Nephron progenitor cell (in vitro differentiated cells): ENCODE measurements around the gene MYRF.

Experiments
- DNase-seq: peaks from one replicate; pipeline ENCODE4 v3.0.0; 2021
- H3K27ac Mint-ChIP-seq: 2 replicates; pipeline ENCODE4 v1.8.0; 2021; ENCODE audit warnings: mild to moderate bottlenecking, moderate library complexity, mixed read lengths
- H3K27me3 Mint-ChIP-seq: 2 replicates; pipeline ENCODE4 v1.8.0; 2021; ENCODE audit warnings: mild to moderate bottlenecking, low read depth, mixed read lengths; ENCODE audit not compliant: poor library complexity
- H3K36me3 Mint-ChIP-seq: 2 replicates; pipeline ENCODE4 v1.8.0; 2021; ENCODE audit warnings: low read depth, mixed read lengths
- H3K4me1 Mint-ChIP-seq: 2 replicates; pipeline ENCODE4 v1.8.0; 2021; ENCODE audit warnings: mixed read lengths
- H3K4me3 Mint-ChIP-seq: 2 replicates; pipeline ENCODE4 v1.8.0; 2021; ENCODE audit warnings: mild to moderate bottlenecking, moderate library complexity, mixed read lengths
- H3K9me3 Mint-ChIP-seq: 2 replicates; pipeline ENCODE4 v1.8.0; 2021; ENCODE audit warnings: mild to moderate bottlenecking, moderate library complexity, mixed read lengths
- CTCF ChIP-seq: fragments of 200-600 bp; sonication (generic); IDR thresholded peaks from 2 replicates; pipeline ENCODE4 v1.5.0; 2021; ENCODE audit warnings: antibody characterized with exemption

MYRF gene

GRCh38 chr11:61733120-61733978 lies 19.1 kb upstream of the MYRF start:
- no peaks in the 10 kb centered on the region for H3K36me3 Mint-ChIP-seq
- H3K27ac Mint-ChIP-seq: no peak overlapping the region
- H3K27me3 Mint-ChIP-seq: peaks cover 2% of the 10 kb centered on the region
- DNase-seq: peak; percentile 86
- TF ChIP-seq CTCF: peak; percentile 99
- no peak overlapping the region for H3K4me3 Mint-ChIP-seq
- H3K4me1 Mint-ChIP-seq: peaks cover 10% of the 10 kb centered on the region
- no peaks in the 10 kb centered on the region for H3K9me3 Mint-ChIP-seq

- H3K9me3 Mint-ChIP-seq: no peaks in the 10 kb centered on the region
Measured at GRCh38 chr11:61734767-61735166, 17.7 kb upstream of the MYRF start.

GRCh38 chr11:61735391-61735790 lies 17.0 kb upstream of the MYRF start:
- Mint-ChIP-seq H3K4me1 (peaks cover 7% of the 10 kb centered on the region), H3K27me3 (peaks cover 2% of the 10 kb centered on the region), H3K27ac (no peak overlapping the region), H3K4me3 (no peak overlapping the region), H3K9me3 (no peaks in the 10 kb centered on the region), H3K36me3 (no peaks in the 10 kb centered on the region)
- TF ChIP-seq CTCF: no peak
- no peak for DNase-seq

More at GRCh38 chr11:61734767-61735166, 17.7 kb upstream of the MYRF start:
- Mint-ChIP-seq H3K4me3 (no peak overlapping the region), H3K36me3 (no peaks in the 10 kb centered on the region), H3K27me3 (peaks cover 2% of the 10 kb centered on the region), H3K4me1 (peaks cover 7% of the 10 kb centered on the region), H3K27ac (no peak overlapping the region)
- TF ChIP-seq CTCF: no peak
- no peak for DNase-seq

DNA sequence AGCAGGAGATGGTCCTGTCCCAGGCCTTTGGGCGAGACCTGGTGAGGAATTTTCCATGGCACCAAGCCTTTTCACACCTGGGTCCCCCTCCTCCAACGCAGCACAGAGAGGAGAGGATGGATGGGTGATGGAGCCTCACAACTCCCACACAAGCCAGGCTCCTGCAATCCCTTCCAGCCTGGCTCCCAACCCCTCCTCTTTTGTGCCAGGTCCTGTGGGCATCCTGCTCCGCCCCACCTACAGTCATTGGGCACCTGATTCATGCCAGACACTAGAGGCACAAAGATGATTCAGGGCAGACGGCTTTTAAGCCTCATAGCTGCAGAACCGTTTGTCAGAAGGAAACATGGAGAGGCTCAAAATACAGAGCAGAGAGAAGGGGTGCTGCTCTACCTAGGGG lies 16.1 kb upstream of the MYRF start:
- Mint-ChIP-seq H3K27ac (no peak overlapping the region), H3K36me3 (no peaks in the 10 kb centered on the region), H3K27me3 (peaks cover 2% of the 10 kb centered on the region)

DNA sequence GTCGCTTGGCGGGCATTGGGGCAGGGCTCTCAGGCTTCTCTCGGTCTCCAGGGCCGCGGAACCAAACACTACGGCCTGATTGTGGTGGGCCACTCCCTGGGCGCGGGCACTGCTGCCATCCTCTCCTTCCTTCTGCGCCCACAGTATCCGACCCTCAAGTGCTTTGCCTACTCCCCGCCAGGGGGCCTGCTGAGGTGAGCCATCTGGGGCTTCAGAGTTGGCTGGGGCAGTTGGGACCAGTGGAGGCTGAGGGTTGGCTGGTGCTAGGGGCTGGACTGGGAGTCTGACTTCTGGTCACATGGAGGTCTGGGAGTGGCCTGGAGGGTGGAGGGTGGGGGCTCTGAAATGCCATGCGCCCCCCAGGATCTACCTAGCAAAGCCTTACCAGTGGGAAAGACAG lies 15.3 kb upstream of the MYRF start:
- Mint-ChIP-seq H3K4me3 (no peak overlapping the region), H3K27me3 (peaks cover 2% of the 10 kb centered on the region), H3K9me3 (no peaks in the 10 kb centered on the region), H3K27ac (no peak overlapping the region), H3K36me3 (peaks cover 5% of the 10 kb centered on the region), H3K4me1 (peaks cover 7% of the 10 kb centered on the region)
- DNase-seq: no peak
- no peak for TF ChIP-seq CTCF

More for the DNA sequence above, 16.1 kb upstream of the MYRF start:
- no peak for TF ChIP-seq CTCF
- Mint-ChIP-seq H3K4me1 (peaks cover 7% of the 10 kb centered on the region), H3K4me3 (no peak overlapping the region), H3K9me3 (no peaks in the 10 kb centered on the region)
- DNase-seq: no peak
